ENCODE data around the gene SLC25A29. TPM values are rescaled to one million over a fixed set of nuclear protein-coding genes. Genes with fewer than 3 reads are reported as not detected.

SLC25A29 gene
- total RNA-seq, 1 experiment from 2014 or later, result 33.9 TPM

GRCh38 chr14:100279133-100279532 is 27.1 kb downstream of the SLC25A29 start:
- Mint-ChIP-seq H3K36me3 (ENCODE audit: insufficient read depth, unreplicated experiment) (peaks cover 39% of the 10 kb centered on the region), H3K4me3 (ENCODE audit: unreplicated experiment) (no peak overlapping the region), H3K4me1 (ENCODE audit: insufficient read depth, unreplicated experiment) (peaks cover 29% of the 10 kb centered on the region), H3K27ac (ENCODE audit: low read depth, unreplicated experiment) (no peak overlapping the region), H3K27me3 (ENCODE audit: insufficient read depth, unreplicated experiment) (no peaks in the 10 kb centered on the region), H3K9me3 (ENCODE audit: unreplicated experiment) (no peaks in the 10 kb centered on the region)
- no TSS peak for BruUV-seq (replicated peaks)
- ChIA-PET CTCF (interaction anchor here (0.6 to 1.8 kb wide), 4 partner anchors 21 to 106 kb away, joined by 3 to 6 read pairs (median 4); no protein-coding TSS in a partner anchor), POLR2A (interaction anchor here (0.7 to 0.9 kb wide), 3 partner anchors 22 to 99 kb away, joined by 3 read pairs; no protein-coding TSS in a partner anchor)
- TF ChIP-seq, protein P1, sequence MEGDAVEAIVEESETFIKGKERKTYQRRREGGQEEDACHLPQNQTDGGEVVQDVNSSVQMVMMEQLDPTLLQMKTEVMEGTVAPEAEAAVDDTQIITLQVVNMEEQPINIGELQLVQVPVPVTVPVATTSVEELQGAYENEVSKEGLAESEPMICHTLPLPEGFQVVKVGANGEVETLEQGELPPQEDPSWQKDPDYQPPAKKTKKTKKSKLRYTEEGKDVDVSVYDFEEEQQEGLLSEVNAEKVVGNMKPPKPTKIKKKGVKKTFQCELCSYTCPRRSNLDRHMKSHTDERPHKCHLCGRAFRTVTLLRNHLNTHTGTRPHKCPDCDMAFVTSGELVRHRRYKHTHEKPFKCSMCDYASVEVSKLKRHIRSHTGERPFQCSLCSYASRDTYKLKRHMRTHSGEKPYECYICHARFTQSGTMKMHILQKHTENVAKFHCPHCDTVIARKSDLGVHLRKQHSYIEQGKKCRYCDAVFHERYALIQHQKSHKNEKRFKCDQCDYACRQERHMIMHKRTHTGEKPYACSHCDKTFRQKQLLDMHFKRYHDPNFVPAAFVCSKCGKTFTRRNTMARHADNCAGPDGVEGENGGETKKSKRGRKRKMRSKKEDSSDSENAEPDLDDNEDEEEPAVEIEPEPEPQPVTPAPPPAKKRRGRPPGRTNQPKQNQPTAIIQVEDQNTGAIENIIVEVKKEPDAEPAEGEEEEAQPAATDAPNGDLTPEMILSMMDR (IDR thresholded peaks at IDR 0.05; ENCODE audit: unreplicated experiment), result no peak
- DNase-seq (ENCODE audit: unreplicated experiment), result no peak
- intact Hi-C loops (cut with micrococcal nuclease), result no loop called here

GRCh38 chr14:100278702-100279101 is 27.5 kb downstream of the SLC25A29 start:
- peak; percentile 51 for DNase-seq (ENCODE audit: unreplicated experiment)
- CTCF ChIA-PET, result interaction anchor here (0.6 to 1.8 kb wide), 4 partner anchors 21 to 107 kb away, joined by 3 to 6 read pairs (median 4); no protein-coding TSS in a partner anchor
- H3K27me3 Mint-ChIP-seq (ENCODE audit: insufficient read depth, unreplicated experiment), result no peaks in the 10 kb centered on the region
- no peak overlapping the region for H3K4me3 Mint-ChIP-seq (ENCODE audit: unreplicated experiment)
- H3K27ac Mint-ChIP-seq (ENCODE audit: low read depth, unreplicated experiment), result no peak overlapping the region
- intact Hi-C loops (cut with micrococcal nuclease), result no loop called here
- BruUV-seq (replicated peaks), result no TSS peak
- POLR2A ChIA-PET, result interaction anchor here (0.6 to 0.9 kb wide), 4 partner anchors 21 to 99 kb away, joined by 3 read pairs; no protein-coding TSS in a partner anchor
- H3K4me1 Mint-ChIP-seq (ENCODE audit: insufficient read depth, unreplicated experiment), result peaks cover 29% of the 10 kb centered on the region
- TF ChIP-seq, protein P1 (IDR thresholded peaks at IDR 0.05; ENCODE audit: unreplicated experiment), result no peak
- peaks cover 39% of the 10 kb centered on the region for H3K36me3 Mint-ChIP-seq (ENCODE audit: insufficient read depth, unreplicated experiment)
- no peaks in the 10 kb centered on the region for H3K9me3 Mint-ChIP-seq (ENCODE audit: unreplicated experiment)

- H3K9me3 Mint-ChIP-seq (ENCODE audit: unreplicated experiment), result no peaks in the 10 kb centered on the region
- ChIA-PET POLR2A (interaction anchor here (1.0 kb wide), 1 partner anchor 102 kb away, joined by 3 read pairs; no protein-coding TSS in a partner anchor), CTCF (no interaction called here)
- H3K4me3 Mint-ChIP-seq (ENCODE audit: unreplicated experiment), result no peak overlapping the region
- no peak for DNase-seq (ENCODE audit: unreplicated experiment)
- no peak overlapping the region for H3K27ac Mint-ChIP-seq (ENCODE audit: low read depth, unreplicated experiment)
- peaks cover 10% of the 10 kb centered on the region for H3K4me1 Mint-ChIP-seq (ENCODE audit: insufficient read depth, unreplicated experiment)
- H3K36me3 Mint-ChIP-seq (ENCODE audit: insufficient read depth, unreplicated experiment), result peaks cover 18% of the 10 kb centered on the region
- TF ChIP-seq, protein P1 (IDR thresholded peaks at IDR 0.05; ENCODE audit: unreplicated experiment), result no peak
- intact Hi-C loops (cut with micrococcal nuclease), result no loop called here
- H3K27me3 Mint-ChIP-seq (ENCODE audit: insufficient read depth, unreplicated experiment), result no peaks in the 10 kb centered on the region
- BruUV-seq (replicated peaks), result no TSS peak
Measured at GRCh38 chr14:100275214-100275613, 31.0 kb downstream of the SLC25A29 start.

DNA sequence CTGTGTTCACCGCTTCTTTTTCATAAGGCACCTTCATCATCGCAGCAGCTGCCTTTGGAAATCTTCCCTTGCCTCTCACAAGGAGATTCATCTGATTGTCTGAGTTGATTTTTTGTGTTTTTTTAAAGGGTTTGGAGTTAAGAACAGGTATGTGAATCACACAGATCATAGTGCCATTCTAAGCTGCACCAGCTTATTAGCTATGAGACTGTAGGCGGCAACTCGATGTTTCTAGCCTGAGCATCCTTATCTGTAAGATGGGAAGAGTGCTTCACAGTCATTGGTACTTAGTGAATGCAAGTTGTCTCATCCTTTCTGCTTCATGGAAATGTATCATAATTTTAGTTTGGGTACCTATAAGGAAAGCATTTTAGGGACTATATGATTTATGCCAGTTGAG is 32.0 kb downstream of the SLC25A29 start:
- BruUV-seq (replicated peaks), result no TSS peak
- Mint-ChIP-seq H3K4me1 (ENCODE audit: insufficient read depth, unreplicated experiment) (peaks cover 5% of the 10 kb centered on the region), H3K27ac (ENCODE audit: low read depth, unreplicated experiment) (no peak overlapping the region), H3K27me3 (ENCODE audit: insufficient read depth, unreplicated experiment) (no peaks in the 10 kb centered on the region), H3K36me3 (ENCODE audit: insufficient read depth, unreplicated experiment) (peaks cover 16% of the 10 kb centered on the region), H3K9me3 (ENCODE audit: unreplicated experiment) (no peaks in the 10 kb centered on the region), H3K4me3 (ENCODE audit: unreplicated experiment) (no peak overlapping the region)
- ChIA-PET CTCF (interaction anchor here (1.7 to 3.1 kb wide), 2 partner anchors 11 to 28 kb away, joined by 4 to 10 read pairs; no protein-coding TSS in a partner anchor), POLR2A (no interaction called here)
- TF ChIP-seq, protein P1 (IDR thresholded peaks at IDR 0.05; ENCODE audit: unreplicated experiment), result no peak
- no peak for DNase-seq (ENCODE audit: unreplicated experiment)
- intact Hi-C loops (cut with micrococcal nuclease), result no loop called here
